Measurements from ENCODE around the gene MOSPD3. TPM values are rescaled to one million over a fixed set of nuclear protein-coding genes. Genes with fewer than 3 reads are reported as not detected.
A peak's percentile ranks its signal among the peaks of the same experiment; 100 is the strongest.

The MOSPD3 gene
- polyA plus RNA-seq, 1 of the 3 experiments (the other 2 are of a cell fraction), result 61.7 TPM

- H3K4me3 ChIP-seq (ENCODE audit: low read depth in 2 of 2, low read length in 1 of 2), result no peak overlapping the region
- WGBS (ENCODE audit: low lambda C conversion rate), result 97% methylated on average over 7 of the region's 7 CpGs
- ChIA-PET POLR2A (interaction anchor here (1.5 to 1.9 kb wide), 2 partner anchors 9 to 167 kb away, joined by 4 to 6 read pairs; partner anchors contain the start of genes FBXO24, LRCH4 and ZCWPW1), CTCF (interaction anchor here (0.9 to 1.8 kb wide), 8 partner anchors 8 to 129 kb away, joined by 3 to 9 read pairs (median 4); no protein-coding TSS in a partner anchor)
- H4K20me1 ChIP-seq (ENCODE audit: insufficient read depth), result no peaks in the 10 kb centered on the region
- H2AFZ ChIP-seq (ENCODE audit: low read depth), result no peak overlapping the region
- H3K4me1 ChIP-seq (ENCODE audit: control insufficient read depth in 1 of 2, insufficient read depth in 2 of 2, low read depth in 1 of 2, low read length in 1 of 2), result peaks cover 0 to 4% of the 10 kb centered on the region in 2 experiments; a peak in 1 of 4 replicates
- H3K79me2 ChIP-seq (ENCODE audit: insufficient read depth), result no peaks in the 10 kb centered on the region
- no peaks in the 10 kb centered on the region for H3K9me3 ChIP-seq
- no peak overlapping the region for H3K4me2 ChIP-seq
- no peaks in the 10 kb centered on the region for H3K9me2 ChIP-seq
- H3F3A ChIP-seq (replicated peaks; ENCODE audit: insufficient read depth), result no peaks in the 10 kb centered on the region
- no peak for DNase-seq
- H3K27ac ChIP-seq (ENCODE audit: low read depth in 2 of 2, low read length in 1 of 2), result no peak overlapping the region
- no peaks in the 10 kb centered on the region for H3K27me3 ChIP-seq (ENCODE audit: insufficient read depth)
- H3K9ac ChIP-seq, result no peak overlapping the region
- TF ChIP-seq RCOR1 (IDR thresholded peaks at IDR 0.05; ENCODE audit: low read length), result no peak
- no peak for TF ChIP-seq RAD21 (IDR thresholded peaks at IDR 0.05; ENCODE audit: low read length)
- TF ChIP-seq IRF3 (IDR thresholded peaks at IDR 0.05; ENCODE audit: low read depth, low read length), result no peak
- no peak for TF ChIP-seq SIN3A (IDR thresholded peaks at IDR 0.05; ENCODE audit: borderline replicate concordance, low read depth, low read length)
- no peak for TF ChIP-seq GATA2 (CRISPR knock-in tag; IDR thresholded peaks at IDR 0.05)
- TF ChIP-seq FOXJ3 (CRISPR knock-in tag; IDR thresholded peaks at IDR 0.05), result no peak
- TF ChIP-seq, protein P1, sequence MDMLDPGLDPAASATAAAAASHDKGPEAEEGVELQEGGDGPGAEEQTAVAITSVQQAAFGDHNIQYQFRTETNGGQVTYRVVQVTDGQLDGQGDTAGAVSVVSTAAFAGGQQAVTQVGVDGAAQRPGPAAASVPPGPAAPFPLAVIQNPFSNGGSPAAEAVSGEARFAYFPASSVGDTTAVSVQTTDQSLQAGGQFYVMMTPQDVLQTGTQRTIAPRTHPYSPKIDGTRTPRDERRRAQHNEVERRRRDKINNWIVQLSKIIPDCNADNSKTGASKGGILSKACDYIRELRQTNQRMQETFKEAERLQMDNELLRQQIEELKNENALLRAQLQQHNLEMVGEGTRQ (IDR thresholded peaks at IDR 0.05; ENCODE audit: borderline replicate concordance, low read depth, low read length), result no peak
- TF ChIP-seq POLR2AphosphoS5 (IDR thresholded peaks at IDR 0.05; ENCODE audit: low read depth, low read length), result no peak
- TF ChIP-seq RXRA (IDR thresholded peaks at IDR 0.05; ENCODE audit: borderline replicate concordance, low read depth), result no peak
- no peak for TF ChIP-seq USF1 (IDR thresholded peaks at IDR 0.05; ENCODE audit: borderline replicate concordance, low read depth)
- TF ChIP-seq GABPA (IDR thresholded peaks at IDR 0.05; ENCODE audit: low read depth), result no peak
- H3K36me3 ChIP-seq (replicated peaks in 1 of 2; ENCODE audit: control insufficient read depth in 1 of 2, insufficient read depth in 2 of 2, low read length in 1 of 2), result no peaks in the 10 kb centered on the region
Measured at GRCh38 chr7:100595188-100595587, 17.2 kb upstream of the MOSPD3 start.

- no peak overlapping the region for H3K27ac ChIP-seq (ENCODE audit: low read depth in 2 of 2, low read length in 1 of 2)
- peaks cover 10 to 18% of the 10 kb centered on the region in 2 experiments; a peak in 3 of 4 replicates for H3K4me1 ChIP-seq (ENCODE audit: control insufficient read depth in 1 of 2, insufficient read depth in 2 of 2, low read depth in 1 of 2, low read length in 1 of 2)
- no peaks in the 10 kb centered on the region for H3K27me3 ChIP-seq (ENCODE audit: insufficient read depth)
- ChIA-PET CTCF (interaction anchor here (1.0 to 1.7 kb wide), 4 partner anchors 10 to 93 kb away, joined by 3 to 10 read pairs (median 4); no protein-coding TSS in a partner anchor), POLR2A (interaction anchor here (3.1 kb wide), 1 partner anchor 12 kb away, joined by 10 read pairs; the partner anchor contains the start of genes FBXO24 and LRCH4)
- H3K4me3 ChIP-seq (ENCODE audit: low read depth in 2 of 2, low read length in 1 of 2), result no peak overlapping the region
- TF ChIP-seq GATA2 (CRISPR knock-in tag; IDR thresholded peaks at IDR 0.05), result no peak
- no peak for TF ChIP-seq TEAD4 (IDR thresholded peaks at IDR 0.05; ENCODE audit: borderline replicate concordance, insufficient read depth)
- TF ChIP-seq, protein P2, sequence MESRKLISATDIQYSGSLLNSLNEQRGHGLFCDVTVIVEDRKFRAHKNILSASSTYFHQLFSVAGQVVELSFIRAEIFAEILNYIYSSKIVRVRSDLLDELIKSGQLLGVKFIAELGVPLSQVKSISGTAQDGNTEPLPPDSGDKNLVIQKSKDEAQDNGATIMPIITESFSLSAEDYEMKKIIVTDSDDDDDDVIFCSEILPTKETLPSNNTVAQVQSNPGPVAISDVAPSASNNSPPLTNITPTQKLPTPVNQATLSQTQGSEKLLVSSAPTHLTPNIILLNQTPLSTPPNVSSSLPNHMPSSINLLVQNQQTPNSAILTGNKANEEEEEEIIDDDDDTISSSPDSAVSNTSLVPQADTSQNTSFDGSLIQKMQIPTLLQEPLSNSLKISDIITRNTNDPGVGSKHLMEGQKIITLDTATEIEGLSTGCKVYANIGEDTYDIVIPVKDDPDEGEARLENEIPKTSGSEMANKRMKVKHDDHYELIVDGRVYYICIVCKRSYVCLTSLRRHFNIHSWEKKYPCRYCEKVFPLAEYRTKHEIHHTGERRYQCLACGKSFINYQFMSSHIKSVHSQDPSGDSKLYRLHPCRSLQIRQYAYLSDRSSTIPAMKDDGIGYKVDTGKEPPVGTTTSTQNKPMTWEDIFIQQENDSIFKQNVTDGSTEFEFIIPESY (IDR thresholded peaks at IDR 0.05; ENCODE audit: borderline replicate concordance, low read depth), result no peak
- TF ChIP-seq MXI1 (IDR thresholded peaks at IDR 0.05; ENCODE audit: low read depth, low read length), result no peak
- TF ChIP-seq CHD2 (IDR thresholded peaks at IDR 0.05; ENCODE audit: low read length, partially characterized antibody), result no peak
- peaks cover 2% of the 10 kb centered on the region for H3F3A ChIP-seq (replicated peaks; ENCODE audit: insufficient read depth)
- DNase-seq, result no peak
- H3K9me3 ChIP-seq, result no peaks in the 10 kb centered on the region
- no peak overlapping the region for H3K4me2 ChIP-seq
- H2AFZ ChIP-seq (ENCODE audit: low read depth), result peak overlapping the region; percentile 54; the same call in 1 of the 2 replicates
- H4K20me1 ChIP-seq (ENCODE audit: insufficient read depth), result no peaks in the 10 kb centered on the region
- no peaks in the 10 kb centered on the region for H3K36me3 ChIP-seq (replicated peaks in 1 of 2; ENCODE audit: control insufficient read depth in 1 of 2, insufficient read depth in 2 of 2, low read length in 1 of 2)
- H3K9ac ChIP-seq, result no peak overlapping the region
- H3K79me2 ChIP-seq (ENCODE audit: insufficient read depth), result peaks cover 14% of the 10 kb centered on the region; the same call in 1 of the 2 replicates
- WGBS (ENCODE audit: low lambda C conversion rate), result 91% methylated on average over 4 of the region's 4 CpGs
- H3K9me2 ChIP-seq, result no peaks in the 10 kb centered on the region
Measured at GRCh38 chr7:100598425-100598824, 13.9 kb upstream of the MOSPD3 start.

Data from SK-N-SH (cell line).